Breast epithelium (tissue), 3 donors: Measurements from ENCODE around the gene FAM169A.

ENCODE experiments used
- CTCF ChIP-seq, 3 donors: fragments of 450-650 bp; IDR thresholded peaks; one replicate each; pipeline ENCODE4 v1.5.1; 2016 to 2017; ENCODE audit warnings: antibody characterized with exemption in 3 of 3, mild to moderate bottlenecking in 3 of 3, moderate library complexity in 3 of 3
- POLR2A ChIP-seq: fragments of 450-650 bp; IDR thresholded peaks from one replicate; pipeline ENCODE4 v1.6.1; 2016; ENCODE audit warnings: antibody characterized with exemption, mild to moderate bottlenecking, moderate library complexity

- TF ChIP-seq CTCF (IDR thresholded peaks at IDR 0.05) (no peak), POLR2A (no peak)
These were observed 99.8 kb downstream of the FAM169A start for GRCh38 chr5:74766418-74766848.
